CD14-positive monocyte (primary cell): ENCODE results near the gene APOC4. TPM values are rescaled to one million over a fixed set of nuclear protein-coding genes. Genes with fewer than 3 reads are reported as not detected.
A peak's percentile ranks its signal among the peaks of the same experiment; 100 is the strongest.

Source experiments
- DNase-seq, 3 donors: peaks; one replicate each; pipeline ENCODE4 v3.0.0-alpha.2; 2011 to 2022
- H2AFZ ChIP-seq: 2 replicates; pipeline ENCODE4 v1.6.0; 2012; ENCODE audit warnings: mild to moderate bottlenecking, low read depth, low read length, inconsistent platforms; ENCODE audit not compliant: insufficient read depth, poor library complexity, severe bottlenecking
- H3K27ac ChIP-seq, 2 donors: 1 replicate in 1 of 2; 2 replicates in 1 of 2; pipeline ENCODE4 v1.5.1; 2012 to 2013; ENCODE audit warnings: low read length in 2 of 2, control low read depth in 1 of 2, inconsistent platforms in 1 of 2, low read depth in 1 of 2, mild to moderate bottlenecking in 1 of 2
- H3K27me3 ChIP-seq, 2 donors: one replicate each; pipeline versions ENCODE4 v1.6.0 to v1.6.1; 2011 to 2013; ENCODE audit warnings: low read length in 2 of 2; ENCODE audit not compliant: control insufficient read depth in 2 of 2, insufficient read depth in 2 of 2
- H3K36me3 ChIP-seq, 2 donors: replicated peaks in 1 of 2; 1 replicate in 1 of 2; 2 replicates in 1 of 2; pipeline versions ENCODE4 v1.5.1 to v1.6.1; 2012 to 2013; ENCODE audit warnings: low read length in 2 of 2, control low read depth in 1 of 2, inconsistent platforms in 1 of 2, mild to moderate bottlenecking in 1 of 2; ENCODE audit not compliant: insufficient read depth in 2 of 2, control insufficient read depth in 1 of 2
- H3K4me1 ChIP-seq, 2 donors: 1 replicate in 1 of 2; 2 replicates in 1 of 2; pipeline versions ENCODE4 v1.5.1 to v1.6.1; 2012 to 2013; ENCODE audit warnings: low read length in 2 of 2, control low read depth in 1 of 2, inconsistent platforms in 1 of 2, mild to moderate bottlenecking in 1 of 2, moderate library complexity in 1 of 2; ENCODE audit not compliant: insufficient read depth in 2 of 2, control insufficient read depth in 1 of 2
- H3K4me2 ChIP-seq: replicated peaks from 2 replicates; pipeline ENCODE3; 2012; ENCODE audit warnings: low read length, moderate library complexity, mild to moderate bottlenecking; ENCODE audit not compliant: poor library complexity, severe bottlenecking; ENCODE audit errors: extremely low read depth
- H3K4me3 ChIP-seq, 3 experiments: fragments of 200-600 bp in 1 of 3; sonication (generic) in 1 of 3; replicated peaks in 1 of 3; 1 replicate in 2 of 3; 2 replicates in 1 of 3; pipeline ENCODE4 v1.5.1; 2011 to 2013; ENCODE audit warnings: low read length in 3 of 3, mild to moderate bottlenecking in 3 of 3, control low read depth in 2 of 3, low read depth in 2 of 3, inconsistent platforms in 1 of 3, moderate library complexity in 1 of 3
- H3K79me2 ChIP-seq: 2 replicates; pipeline ENCODE4 v1.6.0; 2012; ENCODE audit warnings: mild to moderate bottlenecking, control low read depth, inconsistent platforms, low read length, moderate library complexity; ENCODE audit not compliant: insufficient read depth
- H3K9ac ChIP-seq: 2 replicates; pipeline ENCODE4 v1.6.0; 2017; ENCODE audit warnings: low read length, mild to moderate bottlenecking; ENCODE audit not compliant: insufficient read depth, poor library complexity, severe bottlenecking
- H3K9me3 ChIP-seq, 2 donors: replicated peaks in 1 of 2; 1 replicate in 1 of 2; 2 replicates in 1 of 2; pipeline versions ENCODE4 v1.5.1 to v1.6.1; 2012 to 2013; ENCODE audit warnings: low read length in 2 of 2, control low read depth in 1 of 2; ENCODE audit not compliant: control insufficient read depth in 1 of 2, insufficient read depth in 1 of 2
- H4K20me1 ChIP-seq: 2 replicates; pipeline ENCODE4 v1.6.0; 2012; ENCODE audit warnings: mild to moderate bottlenecking, low read length, control low read depth, moderate library complexity; ENCODE audit not compliant: insufficient read depth
- H3K27ac Mint-ChIP-seq, 7 donors: one replicate each; pipeline ENCODE4 v1.8.0; 2020; ENCODE audit warnings: mild to moderate bottlenecking in 7 of 7, mixed read lengths in 7 of 7, moderate library complexity in 6 of 7, inconsistent platforms in 2 of 7
- H3K27me3 Mint-ChIP-seq, 3 donors: one replicate each; pipeline ENCODE4 v1.8.0; 2021 to 2022; ENCODE audit warnings: low read depth in 3 of 3, mild to moderate bottlenecking in 3 of 3, mixed read lengths in 3 of 3, moderate library complexity in 3 of 3, inconsistent platforms in 1 of 3
- H3K36me3 Mint-ChIP-seq, 2 donors: one replicate each; pipeline ENCODE4 v1.8.0; 2020; ENCODE audit warnings: mixed read lengths in 2 of 2, inconsistent platforms in 1 of 2, mild to moderate bottlenecking in 1 of 2
- H3K4me1 Mint-ChIP-seq: one replicate; pipeline ENCODE4 v1.8.0; 2020; ENCODE audit warnings: mild to moderate bottlenecking, mixed read lengths
- H3K4me3 Mint-ChIP-seq, 2 donors: one replicate each; pipeline ENCODE4 v1.8.0; 2020; ENCODE audit warnings: mild to moderate bottlenecking in 2 of 2, mixed read lengths in 2 of 2, moderate library complexity in 1 of 2
- H3K9me3 Mint-ChIP-seq, 7 donors: one replicate each; pipeline ENCODE4 v1.8.0; 2020 to 2022; ENCODE audit warnings: mixed read lengths in 7 of 7, mild to moderate bottlenecking in 6 of 7, moderate library complexity in 6 of 7, inconsistent platforms in 2 of 7
- WGBS: methylation state at CpG from one replicate; pipeline ENCODE4 v1.1.5; 2013; ENCODE audit warnings: missing lambda C conversion rate; ENCODE audit not compliant: insufficient coverage; 5-methylcytosine and 5-hydroxymethylcytosine counted together
- intact Hi-C, 2 donors: fragments of 100-400 bp; cut with micrococcal nuclease; formaldehyde crosslinking; loops; one replicate each; pipeline versions ENCODE4 v1.15.0 to v1.15.1; 2023
- polyA plus RNA-seq, 3 donors: library from polyadenylated mRNA; depleted of rRNA in 1 of 3; unstranded in 2 of 3; stranded (reverse) in 1 of 3; fragments of 300-500 nt in 2 of 3; fragments of >200 nt in 1 of 3; fragmentation: Illumina TruSeq in 2 of 3; gene quantifications; 1 replicate in 2 of 3; 2 replicates in 1 of 3; pipeline ENCODE4 v1.2.3, GENCODE V29; 2012 to 2021
- TF ChIP-seq, protein P1 (sequence below): fragments of 200-600 bp; IDR thresholded peaks from one replicate; pipeline ENCODE4 v1.8.0; 2022; ENCODE audit warnings: antibody characterized with exemption, mild to moderate bottlenecking

Gene APOC4
- polyA plus RNA-seq, 3 donors = not detected

GRCh38 chr19:44958090-44958489 lies 16.1 kb downstream of the APOC4 start:
- WGBS = 85% methylated on average over 5 of the region's 9 CpGs
- H4K20me1 ChIP-seq = peaks cover 64% of the 10 kb centered on the region
- H3K27ac ChIP-seq = no peak overlapping the region
- H3K9ac ChIP-seq = no peak overlapping the region
- H3K9me3 Mint-ChIP-seq = no peaks in the 10 kb centered on the region
- H2AFZ ChIP-seq = no peak overlapping the region
- H3K4me1 ChIP-seq = peaks cover 23 to 32% of the 10 kb centered on the region in 2 donors
- no peaks in the 10 kb centered on the region for H3K27me3 Mint-ChIP-seq
- no peaks in the 10 kb centered on the region for H3K27me3 ChIP-seq
- intact Hi-C loops = loop anchor here (5.0 kb wide), 2 partner anchors 34 to 111 kb away; partner anchors contain the start of gene NECTIN2 (in 1 of the 2)
- no peak for DNase-seq
- H3K4me2 ChIP-seq = no peak overlapping the region
- no peak overlapping the region for H3K4me3 ChIP-seq
- H3K9me3 ChIP-seq = no peaks in the 10 kb centered on the region
- H3K4me1 Mint-ChIP-seq = peaks cover 41% of the 10 kb centered on the region
- no peak overlapping the region for H3K4me3 Mint-ChIP-seq
- H3K27ac Mint-ChIP-seq = peak overlapping the region in 3 of 7 donors; percentile 1 to 80 (median 13)
- peaks cover 26 to 34% of the 10 kb centered on the region in 2 donors for H3K36me3 Mint-ChIP-seq
- TF ChIP-seq, protein P1, sequence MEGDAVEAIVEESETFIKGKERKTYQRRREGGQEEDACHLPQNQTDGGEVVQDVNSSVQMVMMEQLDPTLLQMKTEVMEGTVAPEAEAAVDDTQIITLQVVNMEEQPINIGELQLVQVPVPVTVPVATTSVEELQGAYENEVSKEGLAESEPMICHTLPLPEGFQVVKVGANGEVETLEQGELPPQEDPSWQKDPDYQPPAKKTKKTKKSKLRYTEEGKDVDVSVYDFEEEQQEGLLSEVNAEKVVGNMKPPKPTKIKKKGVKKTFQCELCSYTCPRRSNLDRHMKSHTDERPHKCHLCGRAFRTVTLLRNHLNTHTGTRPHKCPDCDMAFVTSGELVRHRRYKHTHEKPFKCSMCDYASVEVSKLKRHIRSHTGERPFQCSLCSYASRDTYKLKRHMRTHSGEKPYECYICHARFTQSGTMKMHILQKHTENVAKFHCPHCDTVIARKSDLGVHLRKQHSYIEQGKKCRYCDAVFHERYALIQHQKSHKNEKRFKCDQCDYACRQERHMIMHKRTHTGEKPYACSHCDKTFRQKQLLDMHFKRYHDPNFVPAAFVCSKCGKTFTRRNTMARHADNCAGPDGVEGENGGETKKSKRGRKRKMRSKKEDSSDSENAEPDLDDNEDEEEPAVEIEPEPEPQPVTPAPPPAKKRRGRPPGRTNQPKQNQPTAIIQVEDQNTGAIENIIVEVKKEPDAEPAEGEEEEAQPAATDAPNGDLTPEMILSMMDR = no peak
- peaks cover 85% of the 10 kb centered on the region for H3K79me2 ChIP-seq
- H3K36me3 ChIP-seq = peaks cover 25 to 34% of the 10 kb centered on the region in 2 donors

DNA sequence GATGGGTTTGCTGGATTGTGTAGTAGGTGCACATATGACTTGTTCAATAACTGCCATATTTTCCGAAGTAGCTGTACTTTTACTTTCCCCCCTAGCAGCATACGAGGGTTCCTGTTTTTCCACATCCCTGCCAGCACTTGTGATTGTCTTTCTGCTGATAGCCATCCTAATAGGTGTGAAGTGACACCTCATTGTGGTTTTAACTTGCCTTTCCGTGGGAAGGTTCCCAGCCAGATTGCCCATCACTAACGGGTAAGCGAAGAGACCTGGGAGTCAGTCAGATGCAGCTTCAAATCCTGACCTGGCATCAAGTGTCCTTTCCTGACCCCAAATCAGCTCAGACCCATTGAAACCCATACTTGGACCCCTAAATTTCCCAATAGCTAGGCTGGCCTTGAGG lies 17.7 kb downstream of the APOC4 start:
- Histone ChIP-seq H2AFZ (no peak overlapping the region), H3K4me1 (peaks cover 14 to 21% of the 10 kb centered on the region in 2 donors), H3K27me3 (no peaks in the 10 kb centered on the region), H3K27ac (no peak overlapping the region), H3K4me2 (no peak overlapping the region), H3K9ac (no peak overlapping the region), H3K36me3 (peaks cover 31 to 47% of the 10 kb centered on the region in 2 donors), H4K20me1 (peaks cover 66% of the 10 kb centered on the region), H3K79me2 (peaks cover 78% of the 10 kb centered on the region), H3K4me3 (no peak overlapping the region), H3K9me3 (no peaks in the 10 kb centered on the region)
- TF ChIP-seq, protein P1 = no peak
- intact Hi-C loops = loop anchor here (5.0 kb wide), 2 partner anchors 33 to 112 kb away; partner anchors contain the start of gene NECTIN2 (in 1 of the 2)
- no peak for DNase-seq
- Mint-ChIP-seq H3K36me3 (peaks cover 32 to 48% of the 10 kb centered on the region in 2 donors), H3K4me1 (peaks cover 31% of the 10 kb centered on the region), H3K27me3 (no peaks in the 10 kb centered on the region), H3K4me3 (no peak overlapping the region), H3K27ac (peak overlapping the region in 3 of 7 donors; percentile 42 to 54 (median 44)), H3K9me3 (no peaks in the 10 kb centered on the region)
- 100% methylated on average over 3 of the region's 5 CpGs for WGBS
